Spleen (tissue), 11 donors: ENCODE measurements around the gene CCDC192. TPM values are rescaled to one million over a fixed set of nuclear protein-coding genes. Genes with fewer than 3 reads are reported as not detected.

ENCODE experiments used
- DNase-seq: peaks from one replicate; pipeline ENCODE4 v3.0.0-alpha.2; 2020
- H3K27ac ChIP-seq, 8 donors: fragments of 200-600 bp; sonication (generic) in 7 of 8; 1 replicate in 4 of 8; 2 replicates in 4 of 8; pipeline versions ENCODE4 v1.5.0 to v1.8.0; 2016 to 2021; ENCODE audit warnings: inconsistent platforms in 4 of 8, mild to moderate bottlenecking in 4 of 8, moderate library complexity in 1 of 8
- H3K27me3 ChIP-seq, 7 donors: fragments of 200-600 bp; sonication (generic) in 6 of 7; replicated peaks in 1 of 7; 1 replicate in 4 of 7; 2 replicates in 3 of 7; pipeline versions ENCODE4 v1.5.0 to v1.8.0; 2016 to 2021; ENCODE audit warnings: inconsistent platforms in 3 of 7, mild to moderate bottlenecking in 1 of 7
- H3K36me3 ChIP-seq, 6 donors: fragments of 200-600 bp; sonication (generic) in 5 of 6; 1 replicate in 4 of 6; 2 replicates in 2 of 6; pipeline versions ENCODE4 v1.5.0 to v1.8.0; 2016 to 2021; ENCODE audit warnings: inconsistent platforms in 2 of 6
- H3K4me1 ChIP-seq, 6 donors: fragments of 200-600 bp; sonication (generic) in 5 of 6; 1 replicate in 3 of 6; 2 replicates in 3 of 6; pipeline versions ENCODE4 v1.5.0 to v1.8.0; 2016 to 2021; ENCODE audit warnings: inconsistent platforms in 3 of 6
- H3K4me3 ChIP-seq, 8 donors: fragments of 200-600 bp; sonication (generic) in 7 of 8; 1 replicate in 4 of 8; 2 replicates in 4 of 8; pipeline versions ENCODE4 v1.5.0 to v1.8.0; 2016 to 2021; ENCODE audit warnings: inconsistent platforms in 4 of 8, mild to moderate bottlenecking in 4 of 8, moderate library complexity in 2 of 8
- H3K9me3 ChIP-seq, 8 donors: fragments of 200-600 bp; sonication (generic) in 7 of 8; 1 replicate in 4 of 8; 2 replicates in 4 of 8; pipeline versions ENCODE4 v1.5.0 to v1.8.0; 2016 to 2021; ENCODE audit warnings: inconsistent platforms in 4 of 8
- POLR2A ChIP-seq, 3 donors: fragments of 450-650 bp; IDR thresholded peaks; one replicate each; pipeline ENCODE4 v1.5.1; 2017; ENCODE audit warnings: antibody characterized with exemption in 3 of 3, mild to moderate bottlenecking in 1 of 3
- POLR2AphosphoS5 ChIP-seq, 3 donors: sonication (generic); formaldehyde crosslinking; IDR thresholded peaks; one replicate each; pipeline ENCODE4 v1.5.1; 2017; ENCODE audit warnings: antibody characterized with exemption in 3 of 3
- WGBS, 5 donors: extraction: QIAGEN DNeasy Blood & Tissue Kit in 3 of 5; methylation state at CpG; one replicate each; pipeline versions ENCODE4 v1.1.5 to v1.1.7; 2013 to 2018; 5-methylcytosine and 5-hydroxymethylcytosine counted together
- intact Hi-C: fragments of 100-400 bp; cut with DNase I; formaldehyde crosslinking; loops from one replicate; pipeline ENCODE4 v1.15.0; 2023; ENCODE audit warnings: low total_unique reads
- polyA plus RNA-seq, 3 donors: library from polyadenylated mRNA; stranded (reverse); fragments of 200-250 nt; gene quantifications; one replicate each; pipeline ENCODE4 v1.2.1, GENCODE V29; 2013
- total RNA-seq, 7 donors: library from RNA; depleted of rRNA in 3 of 7; stranded (reverse); fragments of >200 nt in 3 of 7; fragmentation: NEBNext Ultra II Directional in 4 of 7; extraction: Animal tissue kit (Norgen Biotek cat#: 25700) in 4 of 7; gene quantifications; one replicate each; pipeline versions ENCODE4 v1.1.0 to v1.2.1, GENCODE V29; 2016 to 2021
- TF ChIP-seq, protein P1 (sequence below), 11 experiments: fragments of 200-600 bp in 7 of 11; fragments of 450-650 bp in 4 of 11; sonication (generic) in 4 of 11; IDR thresholded peaks in 8 of 11; conservative IDR thresholded peaks in 3 of 11; 1 replicate in 7 of 11; 2 replicates in 4 of 11; pipeline versions ENCODE4 v1.4.0 to v1.8.0; 2016 to 2021; ENCODE audit warnings: antibody characterized with exemption in 11 of 11, inconsistent platforms in 4 of 11, mild to moderate bottlenecking in 1 of 11
- donor health status: healthy with polysubstance abuse.
- donor health status: DM: no; HTN: no; CAD: no; lungs with moderate emphysema.
- donor health status: DM: no; HTN: no; CAD: no.
- donor health status: Bipolar disorder and iron deficiency.
- donor health status: healthy.
- donor health status: DM: no; HTN: no; CAD: no.
- donor health status: DM: yes; HTN: yes; CAD: no.

CCDC192 gene
- total and polyA plus RNA-seq, 10 donors: not detected

DNA sequence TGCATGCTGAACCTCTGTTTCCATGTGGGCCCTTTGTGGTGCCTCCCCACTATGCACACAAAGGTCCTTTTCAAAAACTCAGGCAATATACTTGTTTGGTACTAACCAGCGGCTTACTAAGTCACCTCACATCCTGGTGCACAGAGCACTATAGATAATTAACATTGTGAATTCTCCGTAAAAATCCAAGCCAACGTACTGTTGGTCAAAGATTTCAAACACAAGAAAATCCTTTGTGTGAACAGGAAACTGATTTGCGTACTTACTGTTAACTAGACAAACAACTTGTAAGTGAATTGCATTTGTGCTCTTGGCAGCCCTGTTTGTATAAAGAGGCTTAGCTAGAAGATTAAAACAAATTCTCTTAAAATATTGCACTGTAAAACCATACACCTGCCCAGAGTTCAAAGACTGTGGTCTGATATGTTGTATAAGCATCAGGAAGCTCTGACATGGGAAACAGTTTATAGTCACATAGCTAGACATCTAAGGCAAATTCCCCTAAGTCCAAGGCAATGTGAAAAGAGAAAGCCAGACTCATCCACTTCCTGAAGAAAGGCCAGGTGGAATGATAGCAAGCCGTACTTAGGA, 255.3 kb downstream of the CCDC192 start:
- no peaks in the 10 kb centered on the region for H3K27me3 ChIP-seq
- H3K9me3 ChIP-seq: no peaks in the 10 kb centered on the region
- H3K27ac ChIP-seq: peak overlapping the region in 2 of 8 donors; percentile 60 to 67
- DNase-seq: no peak
- TF ChIP-seq POLR2AphosphoS5 (IDR thresholded peaks at IDR 0.05): no peak
- TF ChIP-seq, protein P1, sequence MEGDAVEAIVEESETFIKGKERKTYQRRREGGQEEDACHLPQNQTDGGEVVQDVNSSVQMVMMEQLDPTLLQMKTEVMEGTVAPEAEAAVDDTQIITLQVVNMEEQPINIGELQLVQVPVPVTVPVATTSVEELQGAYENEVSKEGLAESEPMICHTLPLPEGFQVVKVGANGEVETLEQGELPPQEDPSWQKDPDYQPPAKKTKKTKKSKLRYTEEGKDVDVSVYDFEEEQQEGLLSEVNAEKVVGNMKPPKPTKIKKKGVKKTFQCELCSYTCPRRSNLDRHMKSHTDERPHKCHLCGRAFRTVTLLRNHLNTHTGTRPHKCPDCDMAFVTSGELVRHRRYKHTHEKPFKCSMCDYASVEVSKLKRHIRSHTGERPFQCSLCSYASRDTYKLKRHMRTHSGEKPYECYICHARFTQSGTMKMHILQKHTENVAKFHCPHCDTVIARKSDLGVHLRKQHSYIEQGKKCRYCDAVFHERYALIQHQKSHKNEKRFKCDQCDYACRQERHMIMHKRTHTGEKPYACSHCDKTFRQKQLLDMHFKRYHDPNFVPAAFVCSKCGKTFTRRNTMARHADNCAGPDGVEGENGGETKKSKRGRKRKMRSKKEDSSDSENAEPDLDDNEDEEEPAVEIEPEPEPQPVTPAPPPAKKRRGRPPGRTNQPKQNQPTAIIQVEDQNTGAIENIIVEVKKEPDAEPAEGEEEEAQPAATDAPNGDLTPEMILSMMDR (IDR thresholded peaks at IDR 0.05 in 8 of 11, conservative IDR thresholded peaks at IDR 0.05 in 3 of 11): no peak
- no peak for TF ChIP-seq POLR2A (IDR thresholded peaks at IDR 0.05)
- WGBS, 5 donors: 74 to 83% (median 79%) methylated on average over 5 of the region's 5 CpGs
- H3K4me1 ChIP-seq: peaks cover 0 to 31% (median 14%) of the 10 kb centered on the region in 6 donors
- intact Hi-C loops: no loop called here
- H3K4me3 ChIP-seq: no peak overlapping the region
- peaks cover 0 to 14% (median 0%) of the 10 kb centered on the region in 6 donors for H3K36me3 ChIP-seq

DNA sequence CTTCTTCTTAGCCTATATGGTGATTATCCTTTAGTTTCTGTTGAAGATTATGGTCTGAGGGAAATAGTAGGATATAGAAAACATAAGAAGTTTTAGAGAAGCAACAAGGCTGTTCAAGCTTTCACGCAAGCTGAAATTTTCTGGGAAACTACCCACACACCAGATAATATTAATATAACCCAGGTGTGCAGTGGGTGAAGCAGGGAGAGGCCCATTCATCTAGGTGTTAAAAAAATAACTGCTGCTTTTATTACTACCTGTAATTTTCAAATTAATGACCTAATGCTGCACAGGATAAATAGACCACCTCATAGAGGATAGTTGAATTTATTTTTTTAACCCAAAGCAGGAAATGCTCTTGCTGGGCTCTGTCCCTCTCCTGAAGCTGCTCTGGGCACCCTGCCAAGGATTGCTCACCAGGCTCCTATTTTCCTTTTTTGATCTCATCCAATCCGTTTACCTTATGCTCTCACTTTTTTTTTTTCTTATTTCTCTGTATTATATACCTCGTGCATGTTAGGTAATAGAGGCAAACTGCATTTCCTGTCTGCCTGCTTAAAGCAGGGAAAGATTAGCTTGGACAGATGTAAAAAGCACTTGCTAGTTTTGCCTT, 256.1 kb downstream of the CCDC192 start:
- H3K9me3 ChIP-seq: no peaks in the 10 kb centered on the region
- peak overlapping the region in 3 of 8 donors; percentile 39 to 67 (median 60) for H3K27ac ChIP-seq
- no peak overlapping the region for H3K4me3 ChIP-seq
- H3K27me3 ChIP-seq: no peaks in the 10 kb centered on the region
- peaks cover 0 to 31% (median 14%) of the 10 kb centered on the region in 6 donors for H3K4me1 ChIP-seq
- H3K36me3 ChIP-seq: peaks cover 0 to 14% (median 0%) of the 10 kb centered on the region in 6 donors
- TF ChIP-seq, protein P1 (IDR thresholded peaks at IDR 0.05 in 8 of 11, conservative IDR thresholded peaks at IDR 0.05 in 3 of 11): no peak
- TF ChIP-seq POLR2AphosphoS5 (IDR thresholded peaks at IDR 0.05) (no peak), POLR2A (IDR thresholded peaks at IDR 0.05) (no peak)
- intact Hi-C loops: no loop called here
- DNase-seq: no peak
- WGBS, 5 donors: 27 to 37% (median 30%) methylated on average over 3 of the region's 3 CpGs

DNA sequence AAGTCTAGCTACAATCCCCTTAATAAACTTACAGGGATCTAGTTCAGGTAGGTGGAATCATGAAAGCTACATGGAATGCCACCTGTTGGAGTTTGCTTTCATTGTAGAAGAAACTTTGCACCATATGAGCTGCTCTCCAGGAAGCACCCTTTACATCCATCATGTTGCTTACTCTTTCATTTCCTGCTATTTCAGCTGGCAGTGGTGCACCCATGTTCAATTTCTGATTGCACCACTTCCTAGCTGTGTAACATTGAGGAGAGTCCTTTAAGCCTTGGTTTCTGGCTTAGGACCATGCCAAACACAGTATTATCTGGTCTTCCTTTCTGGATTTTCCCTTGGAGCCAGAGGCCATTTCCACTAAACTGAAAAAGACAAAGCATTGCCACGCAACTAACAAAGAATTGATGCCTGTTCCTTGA, 257.1 kb downstream of the CCDC192 start:
- WGBS, 5 donors: 58 to 84% (median 69%) methylated on average over 1 of the region's 1 CpG
- intact Hi-C loops: no loop called here
- peak in 1 of 3 donors; percentile 38 for TF ChIP-seq POLR2AphosphoS5 (IDR thresholded peaks at IDR 0.05)
- TF ChIP-seq, protein P1 (IDR thresholded peaks at IDR 0.05 in 8 of 11, conservative IDR thresholded peaks at IDR 0.05 in 3 of 11): no peak
- Histone ChIP-seq H3K27me3 (no peaks in the 10 kb centered on the region), H3K36me3 (peaks cover 0 to 14% (median 0%) of the 10 kb centered on the region in 6 donors), H3K9me3 (no peaks in the 10 kb centered on the region), H3K27ac (peak overlapping the region in 3 of 8 donors; percentile 39 to 67 (median 60)), H3K4me1 (peaks cover 0 to 31% (median 14%) of the 10 kb centered on the region in 6 donors), H3K4me3 (no peak overlapping the region)
- DNase-seq: no peak
